Left cardiac atrium (tissue), 4 donors: ENCODE results near the gene METTL16. TPM values are rescaled to one million over a fixed set of nuclear protein-coding genes. Genes with fewer than 3 reads are reported as not detected.

ENCODE experiments used
- ATAC-seq, 2 donors: fragments of 200-7000 bp; cut with Tn5 transposase; one replicate each; pipeline ENCODE4 v1.9.1; 2020; ENCODE audit warnings: mild to moderate bottlenecking in 2 of 2, moderate library complexity in 2 of 2
- DNase-seq: peaks from one replicate; pipeline ENCODE4 v3.0.0-alpha.2; 2020
- intact Hi-C, 2 donors: fragments of 100-400 bp; cut with DNase I; formaldehyde crosslinking; loops; one replicate each; pipeline versions ENCODE4 v1.14.1 to v1.15.1; 2022 to 2023
- total RNA-seq, 2 donors: library from RNA; stranded (reverse); fragmentation: NEBNext Ultra II Directional; extraction: Animal tissue kit (Norgen Biotek cat#: 25700); gene quantifications; one replicate each; pipeline ENCODE4 v1.2.1, GENCODE V29; 2021
- donor health status: DM: no; HTN: yes; CAD: no.
- donor health status: DM: no; HTN: yes; CAD: no; lungs with severe emphysema.
- donor health status: DM: yes; HTN: yes; CAD: no.
- donor health status: Dilated cardiomyopathy.

Gene METTL16
- total RNA-seq, 2 donors from 2014 or later: 19.2 to 22.7 TPM

DNA sequence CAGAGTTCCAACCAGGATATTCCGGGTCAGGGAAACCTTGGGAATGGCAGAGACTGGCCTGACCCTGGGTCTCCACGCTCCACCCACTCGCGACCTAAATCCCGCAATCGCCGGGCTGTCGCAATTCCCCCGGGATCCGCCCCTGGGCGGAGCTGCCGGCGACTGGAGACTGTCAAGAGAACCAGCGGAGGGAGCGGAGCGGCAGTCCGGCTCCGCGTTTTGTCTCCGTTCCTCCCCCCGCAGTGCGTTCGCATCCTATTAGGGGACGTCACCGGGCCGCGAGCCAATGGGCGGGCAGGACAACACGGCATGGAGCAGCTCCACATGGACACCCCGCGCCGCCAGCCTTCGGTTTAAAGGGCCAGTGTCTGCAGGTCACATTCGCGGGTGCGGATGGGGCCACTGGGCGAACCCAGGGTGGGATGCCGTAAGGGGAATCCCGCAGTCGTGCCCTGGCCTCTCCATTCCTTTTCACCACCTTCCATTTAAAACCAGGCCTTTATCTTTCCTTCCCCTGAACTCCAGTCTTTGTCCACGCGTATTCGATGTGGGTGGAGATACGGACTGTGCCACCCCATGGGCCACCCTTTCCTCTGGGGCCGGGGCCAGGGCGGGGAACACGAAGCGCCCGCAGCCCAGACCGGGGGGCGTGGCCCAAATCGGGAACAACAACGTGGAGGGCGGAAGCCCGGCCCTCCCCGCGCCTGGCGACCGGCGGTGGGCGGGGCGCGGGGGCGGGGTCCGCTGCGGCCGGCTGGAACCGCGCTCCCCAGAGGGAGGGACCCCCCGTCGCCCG lies 110.1 kb downstream of the METTL16 start:
- DNase-seq (peak; percentile 100), ATAC-seq (peak; percentile 62 to 63)
- intact Hi-C loops: no loop called here

DNA sequence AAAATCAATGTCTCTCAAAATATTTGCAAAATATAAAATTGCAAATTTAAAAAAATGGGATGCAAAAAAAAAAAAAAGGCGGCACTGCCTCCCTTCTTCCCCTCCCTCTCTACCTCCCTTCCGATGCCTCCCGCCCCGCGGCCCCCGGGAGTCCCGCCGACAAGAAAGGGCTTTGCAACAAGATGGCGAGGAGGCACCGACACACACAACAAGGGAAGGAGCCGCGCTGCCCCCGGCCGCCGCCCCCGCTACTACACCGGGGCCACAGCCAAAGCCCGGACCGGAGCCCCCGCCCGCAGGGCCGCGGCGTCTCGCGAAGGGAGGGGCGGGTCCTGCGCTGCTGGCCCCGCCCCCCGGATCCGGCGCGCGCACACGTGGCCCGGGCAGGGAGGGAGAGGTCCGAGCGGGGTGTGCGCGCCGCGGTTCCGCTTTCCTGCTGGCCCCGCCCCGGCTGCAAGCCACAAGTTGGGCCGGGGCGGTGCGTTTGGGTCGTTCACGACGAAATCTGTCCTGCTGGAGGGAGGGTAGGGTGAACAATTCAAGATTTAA lies 110.7 kb downstream of the METTL16 start, which contains the start of gene MNT:
Gene MNT (minus strand): TSS at position 184 of the 549 bp plus-strand sequence. CDS start 348 bp downstream, outside the sequence.
- ATAC-seq (peak; percentile 64 to 68), DNase-seq (peak; percentile 95)
- intact Hi-C loops: no loop called here

- intact Hi-C loops: no loop called here
- ATAC-seq (no peak), DNase-seq (no peak)
Observed at GRCh38 chr17:2400474-2400866, 111.2 kb downstream of the METTL16 start.

- peak; percentile 65 to 72 for ATAC-seq
- intact Hi-C loops: no loop called here
- DNase-seq: peak; percentile 96
Observed at GRCh38 chr17:2399572-2400473, 111.9 kb downstream of the METTL16 start.

GRCh38 chr17:2398655-2399571 lies 112.8 kb downstream of the METTL16 start:
- intact Hi-C loops: no loop called here
- ATAC-seq: peak in 1 of 2 donors; percentile 5
- no peak for DNase-seq

DNA sequence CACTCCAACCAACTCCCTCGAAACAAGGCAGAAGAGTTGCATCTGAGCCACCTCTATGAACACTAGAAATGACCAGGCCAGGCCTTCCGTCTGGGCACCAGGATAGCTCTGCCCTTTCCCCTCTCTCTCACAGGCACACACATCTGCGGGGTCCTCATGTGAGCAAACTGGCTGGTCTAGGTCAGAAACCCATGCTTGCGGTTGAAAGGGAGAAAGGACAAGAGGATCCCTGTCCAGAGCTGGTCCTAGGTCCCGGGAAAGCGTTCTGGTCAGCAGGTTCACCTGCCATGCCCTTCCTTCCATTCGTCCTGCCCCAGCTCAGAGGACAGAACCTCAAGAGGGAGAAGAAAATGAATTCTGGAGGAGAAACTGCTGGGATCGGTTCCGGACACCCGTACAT lies 113.5 kb downstream of the METTL16 start:
- ATAC-seq (no peak), DNase-seq (no peak)
- intact Hi-C loops: no loop called here

GRCh38 chr17:2397247-2398171 lies 114.2 kb downstream of the METTL16 start:
- DNase-seq (no peak), ATAC-seq (no peak)
- intact Hi-C loops: no loop called here

DNA sequence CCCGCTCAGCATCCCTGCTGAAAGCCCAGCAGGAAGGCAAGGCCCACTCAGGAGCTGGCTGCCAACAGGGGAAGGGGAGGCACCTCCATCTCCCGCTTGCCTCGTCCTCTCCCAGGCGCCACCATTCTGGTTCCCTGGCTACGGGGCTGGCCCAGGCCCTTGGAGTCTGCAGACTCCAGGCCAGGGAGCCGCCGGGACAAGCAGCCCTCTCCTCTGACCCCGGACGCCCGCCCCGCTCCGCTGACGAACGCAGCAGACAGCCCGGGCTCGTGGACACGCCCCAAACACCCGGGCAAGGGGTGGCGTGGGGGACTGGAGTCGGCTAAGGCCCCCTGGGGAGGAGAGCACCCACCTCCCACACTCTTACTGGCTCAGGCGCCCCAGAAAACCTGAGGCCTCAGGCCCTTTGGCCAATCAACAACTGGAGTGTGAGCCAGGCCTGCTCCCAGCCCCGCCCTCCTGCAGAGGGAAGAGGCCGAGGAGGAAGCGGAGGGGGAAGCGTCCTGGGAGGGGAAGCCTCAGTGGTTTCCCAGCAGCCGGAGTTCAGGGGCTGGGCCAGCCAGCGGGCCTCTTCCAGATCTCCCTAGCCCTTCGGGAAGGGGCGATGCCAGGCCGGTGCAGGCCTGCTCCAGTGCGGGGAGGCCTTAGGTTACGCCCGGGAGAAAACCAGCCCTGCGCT lies 115.0 kb downstream of the METTL16 start:
- peak; percentile 95 for DNase-seq
- ATAC-seq: peak; percentile 18 to 33

DNA sequence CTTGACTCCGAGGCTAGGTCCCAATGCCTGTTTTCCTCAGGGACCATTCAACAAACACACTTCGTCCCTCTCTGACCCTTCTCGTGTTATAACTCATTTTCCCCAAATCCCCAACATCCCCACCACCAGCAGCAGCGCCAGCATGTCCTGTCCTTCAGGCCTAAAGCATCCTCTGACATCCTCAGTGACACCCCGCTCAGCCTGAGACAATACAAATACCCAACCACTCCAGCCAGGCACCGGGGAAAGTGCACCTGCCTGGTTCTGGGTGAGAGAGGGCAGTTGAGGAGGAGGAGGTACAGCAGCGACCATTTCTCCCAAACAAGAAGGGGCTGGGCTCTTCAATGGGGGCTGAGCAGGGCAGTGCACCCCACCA lies 115.5 kb downstream of the METTL16 start:
- DNase-seq (no peak), ATAC-seq (no peak)
- intact Hi-C loops: no loop called here

More for the DNA sequence above, 115.0 kb downstream of the METTL16 start:
- intact Hi-C loops: no loop called here

DNA sequence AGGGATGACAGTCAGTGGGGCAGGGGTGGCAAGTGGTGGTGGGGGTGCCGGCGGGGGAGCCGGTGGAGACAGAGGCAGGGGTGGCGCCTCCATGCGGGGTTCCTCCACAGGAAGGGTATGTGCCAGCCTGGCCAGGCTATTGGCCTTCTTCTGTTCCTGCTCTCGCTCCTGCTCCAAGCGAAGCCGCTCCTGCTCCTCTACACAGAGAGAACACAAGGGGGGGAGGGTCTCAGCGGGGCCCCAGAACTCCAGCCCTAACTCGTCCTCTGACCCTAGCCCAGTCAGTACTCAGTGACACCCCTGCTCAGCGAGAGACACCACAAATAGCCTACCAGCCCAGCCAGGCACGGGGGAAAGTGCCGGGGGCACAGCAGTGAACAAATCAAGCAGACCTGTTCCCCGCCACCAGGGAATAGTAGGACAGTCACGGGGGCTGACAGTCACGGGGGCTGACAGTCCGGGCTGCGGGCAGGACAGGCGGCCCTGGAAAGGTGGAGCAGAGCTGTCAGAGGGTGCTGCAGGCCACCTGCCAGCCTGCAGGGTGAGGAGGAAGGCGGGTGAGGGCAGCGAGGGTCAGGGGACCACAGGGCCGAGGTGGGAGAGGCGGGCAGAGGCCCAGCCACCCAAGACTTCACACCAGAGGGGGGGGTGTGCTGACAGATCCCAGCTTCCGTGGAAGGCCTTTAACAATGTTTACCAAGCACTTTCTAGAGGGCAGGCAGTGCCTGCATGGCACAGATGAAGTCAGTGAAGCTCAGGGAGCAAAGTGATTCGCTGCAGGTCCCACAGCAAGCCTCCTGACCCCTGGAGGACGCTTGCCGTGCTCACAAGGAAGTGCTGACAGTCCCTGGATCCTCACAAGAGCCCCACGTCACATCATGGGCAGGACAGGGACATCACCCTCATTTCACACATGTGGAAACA lies 116.2 kb downstream of the METTL16 start:
- ATAC-seq (no peak), DNase-seq (no peak)
- intact Hi-C loops: no loop called here

DNA sequence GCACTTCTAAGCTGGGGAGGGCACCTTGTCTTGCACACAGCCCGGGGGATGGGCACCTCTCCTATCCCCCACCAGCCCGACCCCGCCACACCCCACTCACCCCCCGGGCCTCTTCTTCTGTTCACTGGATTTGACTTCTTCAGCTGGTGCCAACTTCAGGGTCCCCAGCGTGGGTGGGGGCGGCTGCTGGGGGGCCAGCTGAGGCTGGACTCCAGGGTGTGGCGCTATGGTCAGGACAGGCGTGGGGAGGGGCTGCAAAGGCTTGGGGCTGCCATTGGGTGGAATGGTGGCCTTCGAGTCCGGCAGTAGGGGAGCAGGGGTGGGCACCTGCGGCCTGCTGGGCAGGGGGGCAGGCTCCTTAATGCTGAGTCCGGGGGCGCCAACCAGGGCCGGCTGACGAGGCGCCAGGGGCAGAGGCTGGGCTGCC lies 116.9 kb downstream of the METTL16 start:
- ATAC-seq: no peak
- intact Hi-C loops: no loop called here
- DNase-seq: no peak

- ATAC-seq (no peak), DNase-seq (no peak)
- intact Hi-C loops: no loop called here
Observed at GRCh38 chr17:2393954-2394749, 117.5 kb downstream of the METTL16 start.

DNA sequence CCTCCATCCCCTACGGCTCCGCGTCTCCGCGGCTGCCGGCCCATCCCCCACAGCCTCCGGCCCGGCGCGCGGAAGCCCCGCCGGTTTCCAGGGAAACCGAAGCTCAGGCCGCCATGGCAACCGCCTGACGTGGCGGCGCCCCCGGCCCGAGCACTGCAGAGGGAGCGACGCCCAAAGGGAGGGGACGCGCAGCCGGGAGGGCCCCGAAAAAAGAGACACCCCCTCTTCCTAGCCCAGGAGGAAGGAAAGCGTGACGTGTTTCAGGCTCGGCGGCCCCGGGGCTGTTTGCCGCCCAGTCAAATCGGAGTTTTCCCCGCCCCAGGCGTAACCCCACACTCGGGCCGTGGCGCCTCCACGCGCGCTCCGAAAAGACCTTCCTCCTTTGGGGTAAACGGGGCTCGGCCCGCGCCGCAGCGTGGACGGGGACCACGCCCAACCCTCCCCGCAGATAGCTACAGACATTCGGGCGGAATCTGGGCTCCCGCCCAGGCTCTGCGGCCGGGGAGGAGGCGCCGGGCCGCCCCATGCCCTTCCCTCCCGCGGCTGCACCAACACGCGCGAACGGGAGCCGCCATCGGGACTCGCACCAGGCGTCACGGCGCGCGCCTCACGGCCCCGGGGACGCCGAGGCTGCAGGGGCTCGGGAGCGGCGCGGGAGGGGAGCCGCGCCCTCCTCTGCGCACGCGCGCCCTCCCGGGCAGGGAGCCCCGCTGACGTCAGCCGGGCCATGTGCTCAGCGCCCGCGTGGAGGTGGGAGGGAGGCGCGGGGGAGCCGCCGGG lies 118.3 kb downstream of the METTL16 start:
- DNase-seq: peak; percentile 93
- intact Hi-C loops: no loop called here

More for the DNA sequence above, 118.3 kb downstream of the METTL16 start:
- ATAC-seq: peak; percentile 61 to 62
